Neural progenitor cell (in vitro differentiated cells): ENCODE results near the gene DRAM2. TPM values are rescaled to one million over a fixed set of nuclear protein-coding genes. Genes with fewer than 3 reads are reported as not detected.
A peak's percentile ranks its signal among the peaks of the same experiment; 100 is the strongest.

ENCODE experiments used
- DNase-seq: peaks from one replicate; pipeline ENCODE4 v3.0.0-alpha.2; 2016; ENCODE audit warnings: low spot score
- H2AFZ ChIP-seq: fragments of 200-600 bp; sonication (generic); replicated peaks from 2 replicates; pipeline ENCODE4 v1.6.1; 2016; ENCODE audit warnings: antibody characterized with exemption
- H3F3A ChIP-seq: fragments of 200-600 bp; sonication (generic); 2 replicates; pipeline ENCODE4 v1.6.1; 2016; ENCODE audit warnings: antibody characterized with exemption, low read depth
- H3K27ac ChIP-seq: fragments of 200-600 bp; sonication (generic); 2 replicates; pipeline ENCODE4 v1.5.1; 2016; ENCODE audit warnings: mild to moderate bottlenecking
- H3K27me3 ChIP-seq: fragments of 200-600 bp; sonication (generic); 2 replicates; pipeline ENCODE4 v1.6.1; 2016; ENCODE audit warnings: mild to moderate bottlenecking, moderate library complexity
- H3K36me3 ChIP-seq: fragments of 200-600 bp; sonication (generic); 2 replicates; pipeline ENCODE4 v1.5.1; 2016
- H3K4me1 ChIP-seq: fragments of 200-600 bp; sonication (generic); 2 replicates; pipeline ENCODE4 v1.6.1; 2016; ENCODE audit warnings: mixed run types
- H3K4me2 ChIP-seq: fragments of 200-600 bp; sonication (generic); 2 replicates; pipeline ENCODE4 v1.6.1; 2016
- H3K4me3 ChIP-seq: fragments of 200-600 bp; sonication (generic); 2 replicates; pipeline ENCODE4 v1.5.1; 2016
- H3K79me2 ChIP-seq: fragments of 200-600 bp; sonication (generic); 2 replicates; pipeline ENCODE4 v1.6.1; 2016; ENCODE audit warnings: low read depth
- H3K9ac ChIP-seq: fragments of 200-600 bp; sonication (generic); 2 replicates; pipeline ENCODE4 v1.6.1; 2016
- H3K9me3 ChIP-seq: fragments of 200-600 bp; sonication (generic); 2 replicates; pipeline ENCODE4 v1.5.1; 2016; ENCODE audit warnings: low read depth
- H4K20me1 ChIP-seq: fragments of 200-600 bp; sonication (generic); 2 replicates; pipeline ENCODE4 v1.6.1; 2016; ENCODE audit warnings: low read depth
- H3K27ac Mint-ChIP-seq: 3 replicates; pipeline ENCODE4 v1.8.0; 2021; ENCODE audit warnings: mixed read lengths
- H3K27me3 Mint-ChIP-seq: 2 replicates; pipeline ENCODE4 v1.8.0; 2022; ENCODE audit warnings: low read depth, mild to moderate bottlenecking, inconsistent platforms, moderate library complexity, mixed read lengths; ENCODE audit not compliant: insufficient read depth
- H3K36me3 Mint-ChIP-seq: 3 replicates; pipeline ENCODE4 v1.8.0; 2021; ENCODE audit warnings: mixed read lengths
- H3K4me1 Mint-ChIP-seq: 3 replicates; pipeline ENCODE4 v1.8.0; 2021; ENCODE audit warnings: mixed read lengths
- H3K4me3 Mint-ChIP-seq: 3 replicates; pipeline ENCODE4 v1.8.0; 2021; ENCODE audit warnings: mild to moderate bottlenecking, moderate library complexity, mixed read lengths
- H3K9me3 Mint-ChIP-seq: 3 replicates; pipeline ENCODE4 v1.8.0; 2020; ENCODE audit warnings: mixed read lengths
- EZH2 ChIP-seq: fragments of 200-600 bp; sonication (generic); IDR thresholded peaks from 2 replicates; pipeline ENCODE4 v1.6.1; 2017; ENCODE audit warnings: antibody characterized with exemption, mild to moderate bottlenecking, moderate library complexity
- EZH2phosphoT487 ChIP-seq: fragments of 200-600 bp; sonication (generic); IDR thresholded peaks from 2 replicates; pipeline ENCODE4 v1.6.1; 2017; ENCODE audit warnings: antibody characterized with exemption
- total RNA-seq: library from RNA; depleted of rRNA; stranded (reverse); fragments of >200 nt; gene quantifications from 2 replicates; pipeline ENCODE4 v1.2.3, GENCODE V29; 2015; ENCODE audit warnings: low replicate concordance
- TF ChIP-seq, protein P1 (sequence below): fragments of 200-600 bp; sonication (generic); IDR thresholded peaks from 2 replicates; pipeline ENCODE4 v1.5.1; 2017; ENCODE audit warnings: antibody characterized with exemption, mild to moderate bottlenecking

DRAM2 gene
- total RNA-seq, 1 donor from 2014 or later, result 145 TPM

DNA sequence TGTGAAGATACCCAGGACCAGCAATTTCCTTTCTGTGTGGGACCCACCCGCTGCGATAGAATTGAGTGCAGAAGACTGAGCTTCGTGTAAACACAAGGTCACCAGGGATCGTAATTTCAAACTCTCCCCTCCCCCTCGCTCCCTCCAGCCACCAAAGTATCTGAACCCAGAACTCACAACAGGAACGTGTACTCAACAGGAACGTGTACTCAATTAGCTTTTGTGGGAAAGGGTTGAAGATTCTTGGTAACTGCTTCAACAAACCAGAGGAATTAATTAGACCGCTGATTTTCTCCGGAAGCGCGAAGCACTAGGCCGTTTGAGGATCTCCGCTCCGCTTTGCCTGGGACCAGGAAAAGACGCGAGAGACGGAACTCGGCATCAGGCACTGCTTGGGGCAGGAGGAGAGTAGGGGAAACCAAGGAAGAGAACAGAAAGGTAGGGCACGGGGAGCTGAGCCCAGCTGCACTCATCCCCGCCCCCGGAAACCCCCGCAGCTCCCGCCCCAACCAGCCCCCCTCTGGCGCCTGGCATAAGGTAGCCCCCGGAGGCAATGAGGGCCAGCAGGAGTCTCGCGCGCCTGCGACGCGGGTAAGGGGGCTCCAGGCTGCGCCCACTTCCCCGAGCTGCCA lies 453 bp downstream of the DRAM2 start:
- Mint-ChIP-seq H3K4me1 (peaks cover 19% of the 10 kb centered on the region), H3K4me3 (peak overlapping the region; percentile 100), H3K27me3 (no peaks in the 10 kb centered on the region), H3K27ac (peak overlapping the region; percentile 99), H3K9me3 (no peaks in the 10 kb centered on the region), H3K36me3 (peaks cover 4% of the 10 kb centered on the region)
- peak overlapping the region; percentile 75 for H3K4me3 ChIP-seq
- DNase-seq, result peak; percentile 81
- TF ChIP-seq, protein P1, sequence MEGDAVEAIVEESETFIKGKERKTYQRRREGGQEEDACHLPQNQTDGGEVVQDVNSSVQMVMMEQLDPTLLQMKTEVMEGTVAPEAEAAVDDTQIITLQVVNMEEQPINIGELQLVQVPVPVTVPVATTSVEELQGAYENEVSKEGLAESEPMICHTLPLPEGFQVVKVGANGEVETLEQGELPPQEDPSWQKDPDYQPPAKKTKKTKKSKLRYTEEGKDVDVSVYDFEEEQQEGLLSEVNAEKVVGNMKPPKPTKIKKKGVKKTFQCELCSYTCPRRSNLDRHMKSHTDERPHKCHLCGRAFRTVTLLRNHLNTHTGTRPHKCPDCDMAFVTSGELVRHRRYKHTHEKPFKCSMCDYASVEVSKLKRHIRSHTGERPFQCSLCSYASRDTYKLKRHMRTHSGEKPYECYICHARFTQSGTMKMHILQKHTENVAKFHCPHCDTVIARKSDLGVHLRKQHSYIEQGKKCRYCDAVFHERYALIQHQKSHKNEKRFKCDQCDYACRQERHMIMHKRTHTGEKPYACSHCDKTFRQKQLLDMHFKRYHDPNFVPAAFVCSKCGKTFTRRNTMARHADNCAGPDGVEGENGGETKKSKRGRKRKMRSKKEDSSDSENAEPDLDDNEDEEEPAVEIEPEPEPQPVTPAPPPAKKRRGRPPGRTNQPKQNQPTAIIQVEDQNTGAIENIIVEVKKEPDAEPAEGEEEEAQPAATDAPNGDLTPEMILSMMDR, result no peak
- TF ChIP-seq EZH2 (no peak), EZH2phosphoT487 (no peak)
- peaks cover 25% of the 10 kb centered on the region for H4K20me1 ChIP-seq
- H3K9ac ChIP-seq, result peak overlapping the region; percentile 44
- peaks cover 6% of the 10 kb centered on the region for H3K36me3 ChIP-seq
- peak overlapping the region; percentile 90 for H3K4me2 ChIP-seq
- H3K27me3 ChIP-seq, result no peaks in the 10 kb centered on the region
- no peaks in the 10 kb centered on the region for H3K9me3 ChIP-seq
- peak overlapping the region; percentile 88 for H2AFZ ChIP-seq
- H3K4me1 ChIP-seq, result peaks cover 27% of the 10 kb centered on the region
- peak overlapping the region; percentile 91 for H3K27ac ChIP-seq
- H3F3A ChIP-seq, result peaks cover 14% of the 10 kb centered on the region
- H3K79me2 ChIP-seq, result peaks cover 58% of the 10 kb centered on the region

DNA sequence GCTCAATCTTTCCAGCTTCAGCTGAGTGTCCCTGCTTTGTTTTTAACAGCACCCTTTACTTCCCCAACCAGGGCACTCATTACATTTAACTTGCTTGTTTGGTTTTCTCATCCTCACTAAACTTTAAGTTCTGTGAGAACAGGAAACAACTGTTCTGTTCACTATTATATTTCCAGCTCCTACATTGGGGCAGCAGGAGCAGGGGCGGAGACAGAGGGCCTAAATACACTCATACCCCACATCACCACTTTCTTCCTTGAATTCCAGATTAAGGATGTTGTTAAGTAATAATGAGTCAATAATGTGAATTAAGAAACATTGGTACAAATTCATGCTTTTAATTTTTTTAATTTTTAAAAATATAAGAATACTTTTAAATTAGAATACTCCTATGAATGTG lies 6.0 kb downstream of the DRAM2 start:
- Mint-ChIP-seq H3K4me1 (peaks cover 10% of the 10 kb centered on the region), H3K36me3 (peaks cover 8% of the 10 kb centered on the region), H3K27ac (no peak overlapping the region)

DNA sequence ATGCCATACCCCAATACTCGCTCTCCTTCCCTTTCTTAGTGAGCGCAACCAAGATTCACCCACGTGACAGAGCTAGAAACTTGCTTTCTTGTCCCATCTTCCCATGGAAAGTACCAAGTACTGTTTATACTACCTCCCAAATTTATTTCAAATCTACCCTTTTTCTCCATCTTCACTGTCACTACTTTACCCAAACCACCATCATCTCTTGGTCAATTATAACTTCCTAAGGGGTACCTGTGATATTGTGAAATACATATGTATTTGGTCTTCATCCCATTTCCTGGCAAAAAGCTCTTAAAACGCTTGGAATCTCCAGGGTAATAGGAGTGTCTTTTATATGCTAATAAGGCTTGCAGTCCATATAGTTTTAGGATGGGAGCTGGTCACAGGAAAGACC lies 8.2 kb downstream of the DRAM2 start:
- H3K4me1 ChIP-seq, result no peaks in the 10 kb centered on the region
- no peaks in the 10 kb centered on the region for H3K9me3 Mint-ChIP-seq
- H3K4me3 ChIP-seq, result no peak overlapping the region
- H3K9me3 ChIP-seq, result no peaks in the 10 kb centered on the region
- peaks cover 7% of the 10 kb centered on the region for H3K36me3 Mint-ChIP-seq
- H3K4me2 ChIP-seq, result no peak overlapping the region
- no peak overlapping the region for H3K4me3 Mint-ChIP-seq
- no peak for DNase-seq
- no peaks in the 10 kb centered on the region for H3K79me2 ChIP-seq
- no peaks in the 10 kb centered on the region for H3K27me3 ChIP-seq
- no peaks in the 10 kb centered on the region for H3K27me3 Mint-ChIP-seq
- peaks cover 3% of the 10 kb centered on the region for H3K36me3 ChIP-seq
- H2AFZ ChIP-seq, result no peak overlapping the region
- no peak overlapping the region for H3K27ac ChIP-seq
- H4K20me1 ChIP-seq, result no peaks in the 10 kb centered on the region
- H3K9ac ChIP-seq, result no peak overlapping the region
- H3F3A ChIP-seq, result no peaks in the 10 kb centered on the region
- H3K27ac Mint-ChIP-seq, result no peak overlapping the region
- no peaks in the 10 kb centered on the region for H3K4me1 Mint-ChIP-seq
- TF ChIP-seq, protein P1, result no peak
- TF ChIP-seq EZH2phosphoT487 (no peak), EZH2 (no peak)

More for the DNA sequence above, 6.0 kb downstream of the DRAM2 start:
- peaks cover 6% of the 10 kb centered on the region for H3K4me1 ChIP-seq
- no peak overlapping the region for H3K4me3 Mint-ChIP-seq
- H2AFZ ChIP-seq, result no peak overlapping the region
- H3K4me2 ChIP-seq, result no peak overlapping the region
- H3K27me3 Mint-ChIP-seq, result no peaks in the 10 kb centered on the region
- peaks cover 15% of the 10 kb centered on the region for H3K79me2 ChIP-seq
- no peak overlapping the region for H3K27ac ChIP-seq
- no peaks in the 10 kb centered on the region for H3K9me3 ChIP-seq
- H3K9me3 Mint-ChIP-seq, result no peaks in the 10 kb centered on the region
- H3K9ac ChIP-seq, result no peak overlapping the region
- no peaks in the 10 kb centered on the region for H4K20me1 ChIP-seq
- H3F3A ChIP-seq, result peaks cover 4% of the 10 kb centered on the region
- H3K36me3 ChIP-seq, result peaks cover 9% of the 10 kb centered on the region
- no peak overlapping the region for H3K4me3 ChIP-seq
- no peak for DNase-seq
- TF ChIP-seq EZH2 (no peak), EZH2phosphoT487 (no peak)
- TF ChIP-seq, protein P1, result no peak
- no peaks in the 10 kb centered on the region for H3K27me3 ChIP-seq
